HG03045 (cell line): ENCODE measurements around the gene SNRPA.
"Not testable (repeated sequence)": the region's sequence is repeated elsewhere in the genome, so short reads cannot be mapped to it uniquely, and the experiment has no call there.

Experiments
- ATAC-seq: cut with Tn5 transposase; IDR thresholded peaks from one replicate; pipeline ENCODE4 v1.9.1; 2021; ENCODE audit warnings: mild to moderate bottlenecking, moderate library complexity; ENCODE audit not compliant: unreplicated experiment

Gene SNRPA

DNA sequence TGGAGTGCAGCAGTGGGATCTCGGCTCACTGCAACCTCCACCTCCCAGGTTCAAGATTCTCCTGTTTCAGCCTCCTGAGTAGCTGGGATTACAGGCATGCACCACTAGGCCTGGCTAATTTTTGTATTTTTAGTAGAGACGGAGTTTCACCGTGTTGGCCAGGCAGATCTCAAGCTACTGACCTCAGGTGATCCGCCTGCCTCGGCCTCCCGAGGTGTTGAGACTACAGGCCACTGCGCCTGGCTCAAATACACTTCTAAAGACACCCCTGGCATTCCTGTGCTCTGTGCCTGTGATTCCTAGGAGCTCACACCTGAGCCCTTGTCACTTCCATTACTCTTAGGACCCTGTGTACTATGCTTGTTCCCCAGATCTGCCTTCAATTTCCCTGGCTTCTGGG, 61.6 kb downstream of the SNRPA start:
- ATAC-seq, result not testable (repeated sequence)

- ATAC-seq, result no peak
Measured at GRCh38 chr19:40813182-40813581, 62.2 kb downstream of the SNRPA start.
